H9 (cell line): ENCODE data around the gene IGF1R. TPM values are rescaled to one million over a fixed set of nuclear protein-coding genes. Genes with fewer than 3 reads are reported as not detected.
A peak's percentile ranks its signal among the peaks of the same experiment; 100 is the strongest.

Source experiments
- DNase-seq: peaks from one replicate; pipeline ENCODE4 v3.0.0-alpha.2; 2017
- H2AFZ ChIP-seq: one replicate; pipeline ENCODE4 v1.6.1; 2013; ENCODE audit warnings: mild to moderate bottlenecking, low read length, control low read depth, moderate library complexity
- H2AK5ac ChIP-seq: 2 replicates; pipeline ENCODE4 v1.6.1; 2013; ENCODE audit warnings: low read length, control low read depth, mixed read lengths; ENCODE audit not compliant: insufficient read length
- H2BK120ac ChIP-seq: one replicate; pipeline ENCODE4 v1.6.1; 2013; ENCODE audit warnings: low read depth, mild to moderate bottlenecking, low read length, control low read depth, inconsistent platforms; ENCODE audit not compliant: poor library complexity, severe bottlenecking
- H2BK12ac ChIP-seq: 2 replicates; pipeline ENCODE4 v1.6.1; 2013; ENCODE audit warnings: low read length, control low read depth, mixed read lengths, low read depth; ENCODE audit not compliant: insufficient read length
- H2BK15ac ChIP-seq: 2 replicates; pipeline ENCODE4 v1.6.1; 2013; ENCODE audit warnings: low read depth, low read length, control low read depth
- H2BK20ac ChIP-seq: one replicate; pipeline ENCODE4 v1.6.1; 2013; ENCODE audit warnings: low read depth, mild to moderate bottlenecking, low read length, control low read depth, inconsistent platforms; ENCODE audit not compliant: poor library complexity, severe bottlenecking
- H2BK5ac ChIP-seq: 2 replicates; pipeline ENCODE4 v1.6.1; 2013; ENCODE audit warnings: low read length, control low read depth, mixed read lengths; ENCODE audit not compliant: insufficient read length
- H3K14ac ChIP-seq: 2 replicates; pipeline ENCODE4 v1.6.1; 2013; ENCODE audit warnings: low read length, control low read depth; ENCODE audit not compliant: insufficient read depth
- H3K18ac ChIP-seq: 2 replicates; pipeline ENCODE4 v1.6.1; 2013; ENCODE audit warnings: low read depth, mild to moderate bottlenecking, mixed read lengths, low read length, control low read depth; ENCODE audit not compliant: insufficient read length
- H3K23ac ChIP-seq: 2 replicates; pipeline ENCODE4 v1.6.1; 2013; ENCODE audit warnings: low read length, control low read depth, mixed read lengths, low read depth; ENCODE audit not compliant: insufficient read length
- H3K23me2 ChIP-seq: 2 replicates; pipeline ENCODE4 v1.6.1; 2013; ENCODE audit warnings: low read depth, mild to moderate bottlenecking, mixed read lengths, low read length, control low read depth; ENCODE audit not compliant: insufficient read length, poor library complexity, severe bottlenecking
- H3K27ac ChIP-seq: 2 replicates; pipeline ENCODE4 v1.5.1; 2013; ENCODE audit warnings: low read length, control low read depth, mixed read lengths, low read depth; ENCODE audit not compliant: insufficient read length
- H3K27me3 ChIP-seq: 2 replicates; pipeline ENCODE4 v1.6.1; 2013; ENCODE audit warnings: low read length, control low read depth, inconsistent platforms; ENCODE audit not compliant: insufficient read depth
- H3K4ac ChIP-seq: 2 replicates; pipeline ENCODE4 v1.6.1; 2013; ENCODE audit warnings: low read depth, mild to moderate bottlenecking, control low read depth, inconsistent platforms, low read length, moderate library complexity
- H3K4me1 ChIP-seq: 2 replicates; pipeline ENCODE4 v1.6.1; 2013; ENCODE audit warnings: low read length, control low read depth, inconsistent platforms; ENCODE audit not compliant: insufficient read depth
- H3K4me2 ChIP-seq: 2 replicates; pipeline ENCODE4 v1.6.1; 2013; ENCODE audit warnings: low read length, control low read depth, mixed read lengths; ENCODE audit not compliant: insufficient read length, insufficient read depth
- H3K56ac ChIP-seq: 2 replicates; pipeline ENCODE4 v1.6.1; 2013; ENCODE audit warnings: low read depth, mild to moderate bottlenecking, mixed read lengths, low read length, control low read depth; ENCODE audit not compliant: insufficient read length
- H3K79me1 ChIP-seq: 2 replicates; pipeline ENCODE4 v1.6.1; 2013; ENCODE audit warnings: low read depth, mild to moderate bottlenecking, moderate library complexity, low read length, control low read depth, inconsistent platforms; ENCODE audit not compliant: insufficient read depth, poor library complexity, severe bottlenecking
- H3K79me2 ChIP-seq: 2 replicates; pipeline ENCODE4 v1.6.1; 2013; ENCODE audit warnings: low read length, control low read depth, inconsistent platforms; ENCODE audit not compliant: insufficient read depth
- H3K9ac ChIP-seq: 2 replicates; pipeline ENCODE4 v1.6.1; 2013; ENCODE audit warnings: low read length, control low read depth, mixed read lengths; ENCODE audit not compliant: insufficient read length; ENCODE audit errors: extremely low read depth
- H3K9me3 ChIP-seq: one replicate; pipeline ENCODE4 v1.6.1; 2013; ENCODE audit warnings: low read depth, low read length, inconsistent platforms; ENCODE audit not compliant: control insufficient read depth
- H3T11ph ChIP-seq: one replicate; pipeline ENCODE4 v1.6.1; 2013; ENCODE audit warnings: mild to moderate bottlenecking, low read length, control low read depth, inconsistent platforms
- H4K20me1 ChIP-seq: one replicate; pipeline ENCODE4 v1.6.1; 2013; ENCODE audit not compliant: control insufficient read depth, insufficient read length, insufficient read depth
- H4K5ac ChIP-seq: 2 replicates; pipeline ENCODE4 v1.6.1; 2013; ENCODE audit warnings: low read depth, mild to moderate bottlenecking, mixed read lengths, low read length, control low read depth; ENCODE audit not compliant: insufficient read length
- H4K8ac ChIP-seq: replicated peaks from 2 replicates; pipeline ENCODE4 v1.6.1; 2013; ENCODE audit warnings: low read length, control low read depth, mixed read lengths, low read depth; ENCODE audit not compliant: insufficient read length
- H4K91ac ChIP-seq: 2 replicates; pipeline ENCODE4 v1.6.1; 2013; ENCODE audit warnings: low read depth, mild to moderate bottlenecking, moderate library complexity, mixed read lengths, low read length, control low read depth; ENCODE audit not compliant: insufficient read length
- H3K27ac Mint-ChIP-seq, 3 experiments: 2 replicates in 2 of 3; 3 replicates in 1 of 3; pipeline ENCODE4 v1.8.0; 2020 to 2021; ENCODE audit warnings: mixed read lengths in 3 of 3, mild to moderate bottlenecking in 1 of 3, moderate library complexity in 1 of 3
- H3K27me3 Mint-ChIP-seq: 2 replicates; pipeline ENCODE4 v1.8.0; 2021; ENCODE audit warnings: low read depth, mild to moderate bottlenecking, moderate library complexity, mixed read lengths
- H3K36me3 Mint-ChIP-seq, 3 experiments: 2 replicates in 2 of 3; 3 replicates in 1 of 3; pipeline ENCODE4 v1.8.0; 2020 to 2021; ENCODE audit warnings: low read depth in 3 of 3, mixed read lengths in 3 of 3; ENCODE audit not compliant: insufficient read depth in 1 of 3
- H3K4me1 Mint-ChIP-seq, 2 experiments: 2 replicates each; pipeline ENCODE4 v1.8.0; 2020; ENCODE audit warnings: mixed read lengths in 2 of 2
- H3K4me3 Mint-ChIP-seq, 2 experiments: 2 replicates in 1 of 2; 3 replicates in 1 of 2; pipeline ENCODE4 v1.8.0; 2020 to 2021; ENCODE audit warnings: mild to moderate bottlenecking in 2 of 2, mixed read lengths in 2 of 2, moderate library complexity in 1 of 2
- H3K9me3 Mint-ChIP-seq, 2 experiments: 2 replicates in 1 of 2; 3 replicates in 1 of 2; pipeline ENCODE4 v1.8.0; 2020; ENCODE audit warnings: mild to moderate bottlenecking in 2 of 2, mixed read lengths in 2 of 2, moderate library complexity in 1 of 2
- WGBS: extraction: QIAGEN DNeasy Blood & Tissue Kit; methylation state at CpG from one replicate; pipeline ENCODE4 v1.1.7; 2013; ENCODE audit warnings: missing lambda C conversion rate, low lambda C conversion rate, mixed read lengths; ENCODE audit not compliant: insufficient read length; ENCODE audit errors: extremely low coverage; 5-methylcytosine and 5-hydroxymethylcytosine counted together
- total RNA-seq: library from RNA; stranded (reverse); gene quantifications from 2 replicates; pipeline ENCODE4 v1.2.1, GENCODE V29; 2021
- TF ChIP-seq, protein P1 (sequence below): fragments of 200-600 bp; sonication (generic); conservative IDR thresholded peaks from 3 replicates; pipeline ENCODE4 v1.8.0; 2021; ENCODE audit warnings: antibody characterized with exemption, mild to moderate bottlenecking

Gene IGF1R
- total RNA-seq, 1 experiment from 2014 or later: 70.0 TPM

DNA sequence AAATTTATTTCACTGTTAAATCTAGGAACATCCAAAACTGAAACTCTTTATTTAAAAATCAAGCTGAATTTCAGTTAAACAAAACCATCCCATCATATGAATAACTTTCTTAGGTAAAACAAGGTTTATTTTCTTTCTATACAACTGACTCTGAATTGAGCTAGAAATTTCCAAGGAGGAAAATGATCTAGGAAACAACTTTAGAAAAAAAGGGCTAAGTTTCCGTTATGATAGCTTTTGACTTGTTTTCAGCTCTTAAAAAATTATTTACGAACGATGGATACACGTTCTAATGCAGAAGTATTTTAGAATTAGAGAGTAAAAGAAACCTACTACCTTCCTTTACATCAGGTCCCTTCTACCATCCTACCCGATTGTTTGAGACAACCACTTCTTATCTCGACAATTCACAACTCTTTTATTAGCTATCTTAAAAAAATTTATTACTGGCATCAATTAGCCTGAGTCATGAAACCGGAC is 1.8 kb upstream of the IGF1R start:
- Histone ChIP-seq H3T11ph (no peak overlapping the region), H2AK5ac (no peak overlapping the region), H3K27me3 (no peaks in the 10 kb centered on the region), H2AFZ (peak overlapping the region; percentile 26), H2BK5ac (no peak overlapping the region), H3K23ac (no peak overlapping the region), H3K23me2 (peaks cover 21% of the 10 kb centered on the region), H3K4ac (no peak overlapping the region), H2BK120ac (no peak overlapping the region), H3K14ac (no peak overlapping the region), H3K9me3 (no peaks in the 10 kb centered on the region), H3K9ac (peak overlapping the region; percentile 81), H3K79me1 (no peaks in the 10 kb centered on the region), H3K56ac (no peak overlapping the region), H4K5ac (no peak overlapping the region), H4K8ac (no peak overlapping the region), H3K18ac (no peak overlapping the region), H4K91ac (no peak overlapping the region), H2BK20ac (no peak overlapping the region), H3K27ac (peak overlapping the region; percentile 13), H2BK12ac (no peak overlapping the region), H3K79me2 (peaks cover 19% of the 10 kb centered on the region; the same call in 1 of the 2 replicates), H4K20me1 (no peaks in the 10 kb centered on the region), H2BK15ac (no peak overlapping the region), H3K4me2 (peak overlapping the region; percentile 75), H3K4me1 (no peaks in the 10 kb centered on the region; the same call in 1 of the 2 replicates)
- Mint-ChIP-seq H3K36me3 (no peaks in the 10 kb centered on the region; a peak in 1 of 7 replicates), H3K27ac (peak overlapping the region; percentile 69 to 96 (median 90); a peak in 5 of 7 replicates), H3K4me3 (peak overlapping the region; percentile 82 to 89), H3K4me1 (peaks cover 21 to 22% of the 10 kb centered on the region in 2 experiments), H3K27me3 (peaks cover 2% of the 10 kb centered on the region; the same call in 1 of the 2 replicates), H3K9me3 (no peaks in the 10 kb centered on the region; a peak in 1 of 5 replicates)
- DNase-seq: no peak
- TF ChIP-seq, protein P1, sequence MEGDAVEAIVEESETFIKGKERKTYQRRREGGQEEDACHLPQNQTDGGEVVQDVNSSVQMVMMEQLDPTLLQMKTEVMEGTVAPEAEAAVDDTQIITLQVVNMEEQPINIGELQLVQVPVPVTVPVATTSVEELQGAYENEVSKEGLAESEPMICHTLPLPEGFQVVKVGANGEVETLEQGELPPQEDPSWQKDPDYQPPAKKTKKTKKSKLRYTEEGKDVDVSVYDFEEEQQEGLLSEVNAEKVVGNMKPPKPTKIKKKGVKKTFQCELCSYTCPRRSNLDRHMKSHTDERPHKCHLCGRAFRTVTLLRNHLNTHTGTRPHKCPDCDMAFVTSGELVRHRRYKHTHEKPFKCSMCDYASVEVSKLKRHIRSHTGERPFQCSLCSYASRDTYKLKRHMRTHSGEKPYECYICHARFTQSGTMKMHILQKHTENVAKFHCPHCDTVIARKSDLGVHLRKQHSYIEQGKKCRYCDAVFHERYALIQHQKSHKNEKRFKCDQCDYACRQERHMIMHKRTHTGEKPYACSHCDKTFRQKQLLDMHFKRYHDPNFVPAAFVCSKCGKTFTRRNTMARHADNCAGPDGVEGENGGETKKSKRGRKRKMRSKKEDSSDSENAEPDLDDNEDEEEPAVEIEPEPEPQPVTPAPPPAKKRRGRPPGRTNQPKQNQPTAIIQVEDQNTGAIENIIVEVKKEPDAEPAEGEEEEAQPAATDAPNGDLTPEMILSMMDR: no peak
- no CpG with 5 or more reads among the region's 7 CpGs for WGBS
